ENCODE data around the gene SLC29A3.

The SLC29A3 gene

DNA sequence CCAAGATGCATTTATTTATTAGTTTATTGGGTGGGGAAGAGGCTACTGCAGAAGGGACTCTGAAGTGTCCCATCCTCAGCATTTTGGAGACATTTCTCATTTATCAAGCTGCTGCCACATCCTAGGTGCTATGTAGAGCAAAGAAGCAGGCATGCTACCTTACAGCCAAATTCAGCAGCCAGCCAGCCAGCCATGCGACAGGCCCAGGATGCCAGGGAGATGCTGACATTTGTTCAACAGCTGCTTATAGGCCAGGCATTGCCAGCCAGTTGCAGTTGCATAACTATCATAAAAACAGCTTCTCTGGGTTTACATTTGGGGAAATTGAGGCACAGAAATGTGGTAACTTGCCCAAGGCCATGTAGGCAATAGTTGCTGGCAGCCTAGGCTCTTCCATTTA, 2.3 kb downstream of the SLC29A3 start:
- DNase-seq (ENCODE audit: low spot score): no peak

DNA sequence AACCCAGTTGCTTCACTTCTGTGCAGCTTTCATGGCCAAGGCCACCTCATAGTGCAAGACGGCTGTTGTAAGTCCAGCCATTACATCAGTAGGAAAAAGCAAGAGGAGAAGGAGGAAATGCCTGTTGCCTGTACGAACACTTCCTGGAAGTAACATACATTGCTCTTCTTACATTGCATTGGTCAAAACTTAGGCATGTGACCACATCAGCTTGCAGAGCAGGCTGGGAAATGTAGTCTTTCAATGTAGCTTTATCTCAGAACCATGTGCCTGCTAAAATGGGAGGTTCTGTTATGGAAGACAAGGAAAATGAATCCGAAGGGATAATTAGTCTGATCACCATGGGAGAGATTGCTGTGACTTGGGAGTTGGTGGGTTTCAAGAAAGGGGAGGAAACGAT, 4.3 kb downstream of the SLC29A3 start:
- DNase-seq (ENCODE audit: low spot score): peak; percentile 23

DNA sequence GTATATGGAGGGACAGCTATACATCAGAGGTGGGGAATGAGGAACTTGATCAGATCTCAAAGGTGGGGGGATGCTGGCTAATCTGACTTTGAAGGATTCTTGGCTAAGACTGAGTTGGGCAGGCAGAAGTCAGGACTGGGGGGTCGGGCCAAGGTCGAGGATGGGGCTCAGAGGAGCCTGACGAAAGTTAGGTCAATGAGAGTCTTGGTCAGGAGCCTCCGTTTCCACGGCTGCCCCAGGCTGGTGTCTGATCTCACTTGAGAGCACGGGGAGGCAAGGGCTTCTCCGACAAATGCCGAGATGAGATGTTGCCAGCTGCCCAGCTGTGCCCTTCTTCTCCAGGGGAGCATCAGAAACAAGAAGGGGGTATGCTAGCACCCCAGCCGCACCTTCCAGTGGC, 5.7 kb downstream of the SLC29A3 start:
- no peak for DNase-seq (ENCODE audit: low spot score)

DNA sequence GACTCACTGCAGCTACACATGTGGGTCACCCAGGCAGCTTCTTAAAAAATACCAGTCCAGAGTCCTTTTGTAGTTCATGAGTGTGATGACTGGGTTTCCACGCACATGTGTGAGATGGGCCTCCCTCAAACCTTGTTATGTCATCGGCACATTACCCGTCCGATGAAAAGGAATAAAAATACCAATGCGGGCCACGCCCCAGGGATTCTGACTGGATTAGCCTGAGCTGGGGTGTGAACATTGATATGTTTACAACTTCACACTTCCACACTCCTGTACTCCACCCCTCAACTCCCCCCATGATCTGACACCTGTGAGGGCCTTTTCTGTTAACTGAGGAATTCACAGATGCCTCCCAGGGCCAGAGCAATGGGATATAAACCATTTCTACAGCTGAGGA, 6.2 kb downstream of the SLC29A3 start:
- DNase-seq (ENCODE audit: low spot score): no peak

DNA sequence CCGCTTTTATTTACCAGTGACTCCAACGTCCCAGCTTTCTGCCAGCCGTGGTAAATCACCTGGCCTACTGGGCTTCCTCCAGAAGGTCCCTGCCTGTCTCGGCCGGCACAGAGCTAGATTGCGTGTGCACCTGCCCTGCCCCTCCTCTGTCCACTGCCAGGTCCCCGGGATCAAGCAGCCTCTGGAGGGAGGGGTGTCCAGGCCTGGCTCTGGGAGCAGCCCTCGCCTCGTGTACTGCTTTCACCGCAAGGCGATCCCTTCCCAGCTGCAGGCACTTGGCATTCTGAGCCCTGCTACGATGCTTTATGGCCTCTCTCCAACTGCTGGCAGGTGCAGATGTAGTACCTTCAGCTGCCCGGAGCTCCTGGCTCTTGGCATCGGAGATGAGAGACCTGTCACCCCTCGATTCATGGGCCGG, 7.4 kb downstream of the SLC29A3 start:
- no peak for DNase-seq (ENCODE audit: low spot score)

DNA sequence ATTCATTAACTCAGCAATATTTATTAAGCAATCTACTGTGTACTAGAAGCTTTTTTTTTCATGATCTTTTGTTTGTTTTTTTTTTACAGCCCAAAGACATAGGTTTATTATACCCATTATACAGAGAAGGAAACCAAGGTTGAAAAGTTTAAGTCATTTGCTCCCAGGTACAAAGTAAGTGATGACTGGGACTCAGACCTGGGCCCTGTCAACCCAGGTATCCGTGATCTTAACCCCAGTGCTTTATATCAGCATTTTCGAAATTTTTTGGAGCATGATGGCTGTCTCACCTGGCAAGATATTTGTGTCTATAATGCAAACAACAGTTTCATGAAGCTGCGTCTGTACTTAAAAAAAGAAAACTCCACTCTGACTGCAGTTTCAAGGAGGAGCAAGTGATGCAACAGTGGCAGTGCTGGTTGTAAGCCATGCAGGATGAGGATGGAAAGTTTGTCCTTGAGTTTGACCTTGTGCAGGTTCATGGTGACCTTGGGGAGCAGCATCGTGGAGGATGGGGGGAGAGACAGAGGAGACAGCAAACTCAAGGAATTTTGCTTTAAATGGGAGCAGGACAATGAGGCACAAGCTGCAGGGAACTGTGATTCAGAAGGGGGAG, 11.8 kb downstream of the SLC29A3 start:
- no peak for DNase-seq (ENCODE audit: low spot score)

DNA sequence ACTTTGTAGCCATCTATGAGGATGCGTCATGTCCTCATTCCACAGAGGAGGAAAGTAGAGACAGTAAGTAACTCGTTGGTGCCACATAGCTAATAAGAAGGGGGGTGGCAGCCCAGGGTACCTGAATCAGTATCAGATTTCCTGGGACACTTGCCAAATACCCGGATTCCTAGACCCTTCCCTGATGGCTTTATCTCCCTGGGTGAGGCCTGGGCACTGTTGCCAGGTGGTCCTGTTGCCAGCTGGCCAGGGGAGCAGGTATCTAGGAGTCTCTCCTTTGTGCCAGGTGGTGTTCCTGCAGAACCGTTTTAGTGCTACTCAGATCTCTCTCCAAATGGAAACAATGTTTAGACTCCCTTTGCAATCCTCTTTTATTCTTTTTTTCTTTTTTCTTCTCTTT, 12.7 kb downstream of the SLC29A3 start:
- no peak for DNase-seq (ENCODE audit: low spot score)

DNA sequence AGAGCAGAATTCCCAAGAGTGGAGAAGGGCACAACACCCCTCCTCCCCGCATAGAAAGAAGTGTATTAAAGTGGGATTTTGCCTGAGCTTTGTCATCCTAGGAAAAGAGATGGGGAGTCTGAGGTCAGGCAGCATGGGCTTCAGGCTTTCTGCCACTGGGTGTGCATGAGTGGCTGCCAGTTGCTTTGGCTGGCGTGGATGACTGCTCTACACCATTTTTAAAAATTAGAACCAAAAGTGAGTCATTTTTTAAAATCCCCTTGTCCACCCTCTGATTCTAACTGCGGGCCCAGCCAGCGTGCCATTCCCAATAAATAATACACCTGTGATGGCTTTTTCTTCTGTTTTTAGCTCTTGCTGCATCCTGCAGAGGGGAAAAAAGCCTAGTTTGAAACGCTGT, 13.4 kb downstream of the SLC29A3 start:
- no peak for DNase-seq (ENCODE audit: low spot score)

DNA sequence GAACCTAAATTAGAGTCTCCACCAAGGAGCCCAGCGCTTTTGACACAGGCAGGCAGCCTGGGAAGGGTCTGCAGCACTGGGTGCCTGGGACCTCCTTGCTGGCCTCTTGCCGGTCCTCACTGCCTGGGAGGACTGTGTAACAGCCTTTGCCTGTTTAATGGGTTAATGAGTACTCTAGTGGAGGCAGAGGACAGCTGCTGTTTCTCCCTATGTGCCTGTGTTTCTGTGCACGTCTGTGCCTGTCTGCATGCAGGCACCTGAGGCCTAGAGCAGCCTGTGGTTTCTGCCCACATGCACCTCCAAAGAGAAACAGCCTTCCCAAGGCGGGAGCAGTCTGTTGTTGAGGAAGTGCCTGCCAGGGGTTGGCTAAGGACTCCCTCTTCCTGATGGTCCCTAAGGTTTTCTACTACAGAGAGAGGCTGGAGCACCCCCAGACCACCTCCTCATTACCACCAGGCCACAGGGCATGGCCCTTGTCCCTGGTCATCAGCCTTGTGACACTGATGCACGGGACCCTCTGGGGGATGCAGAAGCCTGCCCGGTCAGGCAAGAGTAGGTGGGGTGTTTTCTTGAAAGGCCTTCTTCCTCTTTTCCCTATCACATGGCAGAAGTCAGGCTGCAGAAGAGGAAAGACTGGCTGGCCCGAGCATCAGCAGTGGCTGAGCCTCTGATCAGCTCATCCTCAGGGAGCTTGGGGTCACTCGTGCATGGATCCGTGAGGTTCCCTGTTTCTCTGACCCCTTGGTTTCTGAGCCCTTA, 14.2 kb downstream of the SLC29A3 start:
- no peak for DNase-seq (ENCODE audit: low spot score)

DNA sequence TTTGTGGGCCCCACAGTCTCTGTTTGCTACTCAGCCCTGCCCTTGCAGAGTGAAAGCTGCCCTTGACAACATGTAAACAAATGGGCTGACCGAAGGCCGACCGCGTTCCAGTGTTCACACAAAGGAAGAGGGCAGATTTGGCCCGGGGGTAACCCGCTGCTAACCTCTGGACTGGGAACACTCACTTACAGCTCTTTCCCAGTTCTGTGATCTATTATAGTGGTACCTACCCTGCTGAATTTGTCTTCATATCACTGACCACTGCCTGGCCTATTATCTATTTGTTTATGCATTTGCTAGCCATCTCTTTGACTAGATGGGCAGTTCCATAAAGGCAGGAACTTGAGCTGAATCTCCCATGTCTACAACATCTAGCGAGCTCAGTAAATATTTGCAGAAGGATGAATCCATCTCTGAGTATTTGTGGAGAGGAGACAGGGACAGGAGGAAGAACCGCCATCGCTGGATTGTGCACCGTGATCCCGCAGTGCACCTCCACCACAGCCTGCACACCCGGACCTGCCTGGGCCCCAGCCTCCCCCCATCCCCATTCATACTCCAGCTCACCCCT, 15.2 kb downstream of the SLC29A3 start:
- no peak for DNase-seq (ENCODE audit: low spot score)

DNA sequence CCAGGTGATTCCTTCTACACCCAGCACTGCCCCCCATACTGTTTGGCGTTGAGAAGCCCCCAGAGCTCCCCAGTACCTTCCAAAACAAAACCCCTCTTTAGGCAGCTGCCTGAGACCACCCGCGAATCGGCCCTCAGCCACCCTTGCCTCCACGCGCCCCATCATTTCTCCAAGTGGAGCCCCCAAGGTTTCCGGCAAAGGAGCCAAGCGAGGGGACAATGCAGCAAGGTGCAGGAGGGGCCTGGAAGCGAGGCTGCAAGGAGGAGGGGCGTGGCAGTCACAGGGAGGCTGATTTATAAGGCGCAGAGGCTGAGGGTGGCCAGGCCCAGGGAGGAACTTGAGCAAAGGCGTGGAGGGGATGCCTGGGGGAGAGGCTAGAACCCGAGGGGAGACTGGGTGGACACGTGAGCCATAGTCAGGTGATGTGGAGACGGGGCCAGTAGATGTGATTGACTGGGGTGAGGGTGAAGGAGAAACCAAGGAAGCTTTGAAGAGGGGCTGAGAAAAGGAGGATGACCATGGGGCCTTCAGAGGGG, 16.2 kb downstream of the SLC29A3 start:
- DNase-seq (ENCODE audit: low spot score): no peak

DNA sequence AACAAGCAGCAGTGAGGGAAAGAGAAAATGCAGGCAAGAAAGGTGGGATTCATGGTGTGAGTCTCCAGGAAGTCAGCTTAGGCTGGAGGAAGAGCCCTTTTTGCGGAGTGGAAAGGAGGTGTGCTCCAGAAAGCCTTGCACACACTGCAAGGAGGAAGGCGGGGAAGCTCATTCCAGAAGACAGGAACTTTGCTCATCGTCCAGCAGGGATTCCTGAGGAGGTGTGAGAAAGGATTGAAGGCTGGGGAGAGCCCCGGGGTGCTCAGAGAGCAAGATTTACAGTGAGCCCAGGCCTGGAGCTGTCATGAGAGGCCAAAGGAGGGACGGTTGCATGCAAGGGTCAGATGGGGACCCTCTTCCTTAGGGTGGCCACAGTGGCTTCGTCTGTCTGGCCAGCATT, 17.6 kb downstream of the SLC29A3 start:
- DNase-seq (ENCODE audit: low spot score): no peak

DNA sequence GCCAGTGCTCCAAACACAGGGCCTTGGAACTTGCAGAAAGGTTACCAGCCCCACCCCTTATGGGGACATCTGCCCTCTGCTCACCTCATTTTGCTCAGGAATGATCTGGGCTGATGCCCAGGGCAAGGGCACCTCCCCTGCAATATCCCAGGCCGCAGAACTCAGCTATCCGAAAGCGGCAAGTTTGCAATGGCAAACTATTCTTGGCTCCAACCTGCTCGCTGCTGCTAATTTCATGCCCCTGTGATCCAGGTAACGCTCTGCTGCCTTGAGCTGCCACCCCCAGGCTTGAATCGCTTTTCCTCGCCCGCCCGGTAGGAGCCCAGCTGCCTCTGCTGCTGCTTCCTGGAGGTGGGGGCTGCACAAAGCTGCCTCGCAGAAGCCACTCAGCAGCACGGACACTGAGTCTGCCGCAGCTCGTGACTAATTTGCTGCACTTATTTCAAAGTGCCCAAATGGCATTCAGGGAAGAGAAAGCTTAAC, 18.2 kb downstream of the SLC29A3 start:
- no peak for DNase-seq (ENCODE audit: low spot score)

DNA sequence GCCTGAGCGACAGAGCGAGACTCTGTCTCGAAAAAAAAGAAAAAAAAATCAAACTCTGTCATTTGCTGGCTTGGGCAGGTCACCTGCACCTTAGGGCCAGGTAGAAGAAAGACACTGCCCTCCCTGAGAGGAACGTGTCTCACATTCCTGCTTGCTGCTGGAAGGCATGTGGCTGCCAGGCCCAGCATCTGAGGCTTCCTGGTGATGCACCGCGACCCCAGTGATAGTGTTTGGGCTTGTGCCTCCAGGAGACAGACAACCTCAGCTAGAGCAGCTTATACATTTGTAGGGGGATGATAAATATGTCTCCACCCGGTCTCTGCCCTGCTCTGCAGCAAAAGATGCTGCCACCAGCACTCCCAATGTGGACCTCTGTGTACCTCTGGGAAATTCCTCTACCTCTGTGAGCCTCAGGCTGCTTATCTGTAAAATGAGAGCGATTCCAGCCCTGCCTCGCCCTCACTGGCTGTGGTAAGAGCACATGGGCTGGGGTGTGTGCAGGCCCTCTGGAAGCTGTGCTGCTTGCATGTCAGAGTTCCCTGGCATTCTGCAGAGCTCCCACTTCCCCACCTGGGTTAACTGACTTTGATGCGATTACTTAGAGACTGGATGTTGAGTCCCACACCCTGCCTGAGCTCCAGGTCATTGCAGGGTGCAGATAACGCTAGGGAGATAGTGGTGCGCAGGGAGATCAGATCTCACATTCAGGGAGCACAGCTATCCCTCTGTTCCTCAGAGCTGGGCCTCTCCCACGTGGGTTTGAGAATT, 19.9 kb downstream of the SLC29A3 start:
- no peak for DNase-seq (ENCODE audit: low spot score)

DNA sequence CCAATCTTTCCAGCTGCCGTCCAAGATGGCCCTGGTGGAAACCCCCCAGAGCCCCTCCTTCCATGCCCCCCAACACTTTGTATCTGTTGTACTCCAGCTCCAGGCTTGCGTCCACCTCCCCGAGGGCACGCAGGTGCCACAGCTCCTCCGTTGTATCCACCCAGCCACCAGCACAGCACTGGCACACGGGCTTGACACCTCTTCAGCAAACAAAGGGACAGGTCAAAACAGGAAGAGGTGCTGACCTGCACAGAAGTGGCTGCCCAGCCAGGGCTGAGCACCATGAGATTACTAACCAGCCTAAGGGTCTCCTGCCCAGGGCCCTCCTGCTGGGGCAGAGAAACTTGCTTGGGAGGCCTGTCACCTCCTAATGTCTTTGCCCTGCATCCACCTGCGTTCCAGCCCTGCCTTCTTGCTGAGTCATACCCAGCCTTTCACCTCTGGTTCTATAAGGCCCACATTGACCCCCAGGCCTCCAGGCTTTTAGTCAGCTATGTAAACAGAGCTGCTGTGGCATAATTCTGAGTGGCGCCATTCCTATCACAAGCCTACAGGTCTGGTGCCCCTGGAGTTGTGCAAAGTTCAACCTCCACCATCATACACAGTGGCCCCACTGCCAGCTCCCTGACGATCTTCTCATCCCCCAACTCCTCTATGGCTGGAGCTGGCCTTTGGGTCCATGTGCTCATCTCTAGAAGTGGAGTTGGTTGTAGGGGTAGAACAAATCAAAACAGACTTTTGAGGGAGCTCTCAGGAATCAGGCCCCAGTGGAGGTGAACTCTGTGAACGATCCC, 20.9 kb downstream of the SLC29A3 start:
- DNase-seq (ENCODE audit: low spot score): no peak

DNA sequence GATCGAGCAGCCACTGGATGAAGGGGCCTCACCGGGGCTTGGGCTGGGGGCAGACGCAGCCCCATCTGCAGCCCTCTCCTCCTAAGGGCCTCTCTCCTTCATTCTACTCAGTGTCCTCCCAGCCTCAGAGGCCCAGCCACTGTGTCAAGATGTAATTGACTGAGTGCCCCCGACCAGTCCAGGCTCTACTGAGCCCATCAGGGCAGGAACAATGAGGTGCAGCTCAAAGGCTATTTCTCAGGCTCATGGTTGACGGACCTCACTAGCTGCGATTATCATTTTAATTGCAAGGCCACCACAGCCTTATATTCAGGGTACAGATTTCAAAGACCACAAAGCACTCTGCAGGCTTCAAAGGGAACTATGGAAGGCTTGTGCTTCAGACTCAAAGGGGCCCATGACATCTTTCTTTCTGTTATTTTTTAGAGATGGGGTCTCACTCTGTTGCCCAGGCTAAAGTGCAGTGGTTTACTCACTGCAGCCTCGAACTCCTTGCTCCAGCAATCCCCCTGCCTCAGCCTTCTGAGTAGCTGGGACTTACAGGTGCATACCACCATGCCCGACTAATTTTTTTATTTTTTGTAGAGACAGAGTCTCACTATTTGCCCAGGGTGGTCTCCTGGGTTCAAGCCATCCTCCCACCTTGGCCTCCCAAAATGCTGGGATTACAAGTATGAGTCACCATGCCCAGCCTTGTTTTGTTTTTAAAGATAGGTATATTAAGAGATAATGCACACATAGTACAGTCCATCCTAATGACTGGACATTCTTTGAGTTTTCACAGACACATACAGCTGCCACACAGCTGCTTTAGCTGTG, 23.7 kb downstream of the SLC29A3 start:
- no peak for DNase-seq (ENCODE audit: low spot score)

DNA sequence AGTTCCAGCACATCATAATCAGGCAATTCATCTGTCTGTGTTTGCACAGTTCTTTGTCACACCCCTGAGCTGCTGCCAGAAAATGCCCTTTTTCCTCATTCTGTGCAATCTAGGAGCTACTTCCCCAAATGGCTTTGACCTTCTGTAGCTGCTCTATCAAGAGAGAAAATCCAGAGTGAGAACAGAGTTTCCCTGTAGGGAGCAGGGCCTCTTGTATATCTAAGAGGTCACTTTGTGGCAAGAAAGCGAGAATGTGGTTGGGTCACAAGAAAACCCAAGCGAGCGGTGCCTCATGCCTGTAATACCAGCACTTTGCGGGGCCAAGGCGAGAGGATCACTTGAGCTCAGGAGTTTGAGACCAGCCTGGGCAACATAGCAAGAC, 24.3 kb downstream of the SLC29A3 start:
- DNase-seq (ENCODE audit: low spot score): no peak

DNA sequence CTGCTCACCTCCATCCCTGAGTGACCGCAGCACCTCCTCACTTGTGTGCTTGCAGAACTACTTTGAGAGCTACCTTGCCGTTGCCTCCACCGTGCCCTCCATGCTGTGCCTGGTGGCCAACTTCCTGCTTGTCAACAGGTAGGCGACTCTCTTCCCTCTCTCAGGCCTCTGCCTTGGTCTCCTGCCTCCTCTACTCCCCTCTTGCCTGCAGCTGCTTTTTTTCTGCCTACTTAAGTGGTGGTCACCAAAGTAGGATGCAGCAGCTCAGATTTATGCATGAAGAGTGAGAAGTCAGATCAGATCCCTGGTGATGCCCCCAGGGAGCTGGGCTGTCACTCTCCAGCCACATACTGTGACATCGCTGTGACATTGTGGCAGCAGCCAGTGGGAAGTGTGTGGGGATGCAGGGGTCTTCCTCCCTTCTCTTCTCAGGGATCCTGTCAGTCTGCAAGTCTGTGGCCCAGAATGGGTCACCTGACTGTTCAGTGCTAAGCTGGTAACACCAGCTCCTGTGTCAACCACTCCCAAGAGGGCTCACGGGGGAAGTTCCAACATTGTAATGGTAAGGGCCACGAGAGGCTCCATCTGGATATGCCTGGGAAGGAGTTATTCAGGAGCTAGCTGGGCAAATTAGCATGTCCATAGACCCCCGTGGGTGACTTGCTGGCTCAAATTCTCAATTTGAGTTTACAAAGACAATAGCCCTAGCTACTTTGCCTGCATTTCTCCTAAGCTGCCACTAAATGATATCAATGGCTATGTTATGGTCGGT, 25.3 kb downstream of the SLC29A3 start:
- DNase-seq (ENCODE audit: low spot score): no peak

DNA sequence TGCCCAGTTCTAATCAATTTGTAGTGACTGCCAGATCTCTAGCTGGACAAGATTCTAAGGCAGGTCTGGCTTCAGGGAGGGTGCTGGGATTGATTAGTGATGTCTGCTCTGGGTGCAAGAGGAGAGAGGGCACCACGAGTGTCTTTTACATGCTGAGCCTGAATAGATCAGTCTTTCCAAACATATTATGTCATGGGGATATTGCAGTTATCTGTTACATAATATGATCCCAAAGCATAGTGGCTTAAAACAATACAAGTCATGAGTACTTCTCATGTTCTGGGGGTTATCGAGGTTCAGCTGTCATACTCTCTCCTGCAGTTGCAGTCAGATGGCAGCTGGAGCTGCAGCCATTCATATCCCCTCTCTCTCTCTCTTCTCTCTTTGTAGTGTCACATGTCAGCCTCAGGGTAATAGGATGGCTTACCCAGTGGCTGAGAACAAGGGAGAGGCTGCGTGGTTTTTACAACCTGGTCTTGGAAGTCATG, 26.0 kb downstream of the SLC29A3 start:
- DNase-seq (ENCODE audit: low spot score): no peak

DNA sequence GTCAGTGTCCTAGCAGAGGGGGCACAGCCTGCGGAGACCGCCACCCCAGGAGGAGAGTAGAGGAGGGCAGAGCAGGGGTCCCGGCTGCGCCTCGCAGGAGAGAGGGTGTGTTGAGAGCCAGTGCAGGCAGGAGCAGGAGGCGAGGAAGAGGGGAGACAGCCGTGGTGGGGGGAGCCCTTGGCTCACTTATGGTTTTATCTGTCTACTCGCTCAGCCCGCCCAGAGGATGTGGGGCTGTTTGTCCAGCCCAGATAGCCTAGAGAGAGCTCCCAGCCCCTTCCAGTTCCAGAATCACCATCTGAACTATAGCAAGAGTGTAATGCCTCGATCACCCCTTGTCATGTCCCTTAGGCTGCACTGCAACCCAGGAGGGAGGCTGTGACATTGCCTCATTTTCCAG, 26.6 kb downstream of the SLC29A3 start:
- DNase-seq (ENCODE audit: low spot score): no peak

Measured in AG08395 (cell line).